Stimulated activated naive CD4-positive, alpha-beta T cell (primary cell): ENCODE data around the gene OR2AT4.
"Not testable (repeated sequence)": the region's sequence is repeated elsewhere in the genome, so short reads cannot be mapped to it uniquely, and the experiment has no call there.

ENCODE experiments used
- DNase-seq, 6 experiments: peaks; one replicate each; lab custom pipeline; 2025; lab: John Stamatoyannopoulos, UW

OR2AT4 gene

DNA sequence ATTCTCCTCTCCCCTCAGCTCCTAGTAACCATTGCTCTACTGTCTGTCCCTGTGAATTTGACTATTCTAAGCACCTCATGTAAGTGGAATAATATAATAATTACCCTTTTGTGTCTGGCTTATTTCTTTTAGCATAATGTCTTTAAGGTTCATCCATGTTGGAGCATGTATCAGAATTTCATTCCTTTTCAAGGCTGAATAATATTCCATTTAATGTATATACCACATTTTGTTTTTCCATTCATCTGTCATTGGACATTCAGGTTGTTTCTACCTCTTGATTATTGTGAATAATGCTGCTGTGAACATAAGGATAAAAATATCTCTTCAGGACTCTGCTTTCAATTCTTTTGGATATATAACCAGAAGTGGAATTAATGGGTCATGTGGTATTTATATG is 28.1 kb downstream of the OR2AT4 start:
- no peak for DNase-seq

DNA sequence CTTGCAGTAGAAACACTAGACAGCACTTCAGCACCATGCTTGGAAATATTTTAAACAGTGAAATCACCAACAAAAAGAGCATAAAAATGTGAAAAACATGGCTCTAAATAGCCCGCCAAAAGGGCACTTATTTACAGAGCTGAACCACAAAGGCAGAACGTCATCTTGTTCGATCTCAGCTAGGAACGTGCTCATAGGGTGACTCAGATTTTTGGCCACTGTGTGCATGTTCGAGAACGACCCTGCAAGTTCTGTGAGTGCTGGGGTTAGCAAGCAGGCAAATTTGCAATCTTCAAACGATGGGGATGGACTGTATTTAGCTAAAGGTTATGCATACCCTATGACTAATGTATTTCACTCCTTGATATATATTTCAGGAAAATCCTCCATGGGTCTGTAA is 30.6 kb downstream of the OR2AT4 start:
- no peak for DNase-seq

DNA sequence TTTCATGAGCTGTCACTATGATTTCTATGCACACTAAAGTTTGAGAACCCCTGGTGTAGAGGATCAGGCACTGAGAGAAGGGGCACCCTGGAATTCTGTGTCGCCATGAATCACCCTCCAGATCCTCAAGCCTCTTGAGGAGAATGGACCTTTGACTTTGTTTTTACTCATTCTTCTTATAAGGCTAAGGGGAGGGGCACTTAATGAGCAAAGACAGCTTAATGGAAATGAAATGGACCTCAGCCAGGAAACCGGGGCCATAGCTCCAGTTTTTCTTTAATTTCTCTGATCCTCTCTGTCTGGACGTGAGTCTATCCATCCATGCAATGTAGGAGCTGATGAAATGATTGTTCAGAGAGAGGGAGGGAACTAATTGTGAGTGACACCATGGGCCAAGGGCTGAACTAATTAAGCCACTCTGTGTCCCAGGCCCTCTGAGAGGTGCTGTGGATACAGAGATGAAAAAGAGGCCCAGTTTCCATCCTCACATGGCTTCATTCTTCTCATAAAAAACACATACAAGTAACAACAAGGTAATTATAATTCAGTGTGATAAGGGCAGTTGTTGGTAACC is 32.8 kb downstream of the OR2AT4 start:
- no peak for DNase-seq

DNA sequence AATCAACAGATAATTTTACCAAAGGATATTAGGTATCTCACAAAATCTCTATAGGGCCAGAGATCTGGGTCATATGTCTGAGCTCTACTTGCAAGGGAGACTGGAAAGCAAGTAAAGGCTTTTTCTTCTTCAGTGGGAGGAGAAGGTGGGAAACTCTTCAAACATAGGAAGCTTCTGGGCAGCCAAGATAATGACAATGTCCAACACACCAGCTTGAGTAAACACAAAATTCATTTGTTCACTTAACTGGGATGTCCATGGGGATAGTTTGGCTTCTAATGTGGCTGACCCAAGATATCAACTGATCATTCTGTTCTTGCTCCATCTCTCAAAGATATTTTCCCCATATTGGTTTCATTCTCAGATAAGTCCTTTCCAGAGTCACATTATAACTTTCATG is 37.4 kb downstream of the OR2AT4 start:
- DNase-seq: no peak

DNA sequence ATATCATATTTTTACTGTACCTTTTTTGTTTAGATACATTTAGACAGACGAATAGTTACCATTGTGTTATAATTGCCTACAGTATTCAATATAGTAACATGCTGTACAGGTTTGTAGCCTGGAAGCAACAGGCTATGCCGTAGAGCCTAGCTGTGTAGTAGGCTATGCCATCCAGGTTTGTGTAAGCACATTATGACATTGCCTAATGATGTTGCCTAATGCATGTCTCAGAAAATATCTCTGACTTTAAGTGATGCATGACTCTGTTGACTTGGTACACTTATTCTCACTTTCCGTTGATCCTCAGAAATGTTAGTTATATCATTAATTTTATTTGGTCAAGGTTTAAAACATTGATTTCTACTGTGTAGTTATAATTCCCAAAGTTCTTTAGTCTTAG is 39.9 kb downstream of the OR2AT4 start:
- DNase-seq: no peak

DNA sequence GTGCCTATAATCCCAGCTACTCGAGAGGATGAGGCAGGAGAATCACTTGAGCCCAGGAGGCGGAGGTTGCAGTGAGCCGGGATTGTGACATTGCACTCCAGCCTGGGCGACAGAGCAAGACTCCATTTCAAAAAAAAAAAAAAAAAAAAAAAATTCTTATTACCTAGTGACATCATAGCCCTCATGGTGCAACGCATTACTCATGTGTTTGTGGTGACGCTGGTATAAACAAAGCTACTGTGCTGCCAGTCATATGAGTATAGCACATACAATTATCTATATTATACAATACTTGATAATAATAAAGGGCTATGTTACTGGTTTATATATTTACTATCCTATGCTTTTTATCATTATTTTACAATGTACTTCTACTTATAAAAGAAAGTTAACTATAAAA is 41.2 kb downstream of the OR2AT4 start:
- DNase-seq: no peak

DNA sequence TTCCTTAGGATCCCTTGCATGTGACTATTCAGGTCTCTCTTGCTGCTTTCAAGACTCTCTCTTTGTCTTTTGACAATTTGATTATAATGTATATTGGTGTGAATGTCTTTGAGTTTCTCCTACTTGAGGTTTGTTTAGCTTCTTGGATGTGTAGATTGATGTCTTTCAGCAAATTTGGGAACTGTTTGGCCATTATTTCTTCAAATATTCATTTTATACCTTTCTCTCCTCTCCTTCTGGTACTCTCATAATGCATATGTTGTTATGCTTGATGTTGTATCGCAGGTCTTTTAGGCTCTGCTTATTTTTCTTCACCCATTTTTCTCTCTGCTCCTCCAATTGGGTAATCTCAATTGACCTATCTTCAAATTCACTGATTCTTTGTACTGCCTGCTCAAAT is 44.2 kb downstream of the OR2AT4 start:
- DNase-seq: no peak

DNA sequence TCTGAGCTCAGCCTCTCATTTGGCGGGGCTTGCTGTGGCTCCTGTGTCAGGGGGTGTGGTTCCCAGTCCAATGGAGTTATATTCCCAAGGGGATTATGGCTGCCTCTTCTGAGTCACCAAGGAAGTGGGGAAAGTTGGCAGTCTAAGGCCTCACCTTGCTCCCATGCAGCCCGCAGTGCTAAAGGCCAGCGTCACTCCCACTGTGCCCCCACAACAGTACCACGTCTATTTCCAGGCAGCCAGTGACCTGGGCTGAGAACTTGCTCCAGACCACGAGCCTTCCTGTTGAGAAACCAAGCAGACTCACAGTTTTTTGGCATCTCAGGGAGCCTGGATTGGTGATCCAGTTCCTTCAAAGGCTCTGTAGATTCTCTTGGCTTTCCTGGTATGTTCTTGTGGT is 45.6 kb downstream of the OR2AT4 start:
- no peak for DNase-seq

DNA sequence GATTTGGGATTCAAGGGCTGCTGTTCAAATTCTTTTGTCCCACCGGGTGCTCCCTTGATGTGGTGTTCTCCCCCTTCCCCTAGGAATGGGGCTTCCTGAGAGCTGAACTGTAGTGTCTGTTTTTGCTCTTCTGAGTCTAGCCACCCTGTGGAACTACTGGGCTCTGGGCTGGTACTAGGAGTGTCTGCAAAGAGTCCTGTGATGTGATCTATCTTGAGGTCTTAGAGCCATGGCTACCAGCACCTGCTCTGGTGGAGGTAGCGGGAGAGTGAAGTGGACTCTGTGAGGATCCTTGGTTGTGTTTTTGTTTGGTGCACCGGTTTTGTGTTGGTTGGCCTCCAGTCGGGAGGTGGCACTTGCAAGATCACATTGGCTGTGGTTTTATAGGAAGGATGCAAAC is 46.2 kb downstream of the OR2AT4 start:
- no peak for DNase-seq

DNA sequence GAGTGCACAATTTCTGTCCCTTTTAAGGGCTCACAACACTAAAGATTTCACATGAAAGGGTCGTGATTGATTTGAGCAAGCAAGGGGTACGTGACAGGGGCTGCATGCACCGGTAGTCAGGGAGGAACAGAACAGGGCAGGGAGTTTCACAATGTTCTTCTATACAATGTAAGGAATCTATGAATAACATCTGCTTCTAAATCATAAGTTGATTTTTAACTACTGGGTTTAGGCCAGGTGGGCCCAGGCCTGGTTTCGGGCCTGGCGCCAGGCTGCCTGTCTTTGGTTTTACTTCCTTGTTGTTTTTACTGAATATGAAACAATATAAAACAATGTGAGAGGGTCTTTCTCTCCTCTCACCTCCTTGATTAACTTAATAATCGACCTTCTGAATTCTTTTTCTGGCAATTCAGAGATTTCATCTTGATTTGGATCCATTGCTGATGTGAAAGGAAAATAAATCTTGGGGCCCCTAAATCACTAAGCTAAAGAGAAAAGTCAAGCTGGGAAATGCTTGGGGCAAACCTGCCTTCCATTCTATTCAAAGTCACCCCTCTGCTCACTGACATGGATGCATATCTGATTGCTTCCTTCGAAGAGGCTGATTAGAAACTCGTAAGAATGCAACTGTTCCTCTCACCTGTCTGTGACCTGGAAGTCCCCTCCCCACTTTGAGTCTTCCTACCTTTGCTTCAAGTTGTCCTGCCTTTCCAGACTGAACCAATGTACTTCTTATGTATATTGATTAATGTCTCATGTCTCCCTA is 47.0 kb downstream of the OR2AT4 start:
- DNase-seq: not testable (repeated sequence)

DNA sequence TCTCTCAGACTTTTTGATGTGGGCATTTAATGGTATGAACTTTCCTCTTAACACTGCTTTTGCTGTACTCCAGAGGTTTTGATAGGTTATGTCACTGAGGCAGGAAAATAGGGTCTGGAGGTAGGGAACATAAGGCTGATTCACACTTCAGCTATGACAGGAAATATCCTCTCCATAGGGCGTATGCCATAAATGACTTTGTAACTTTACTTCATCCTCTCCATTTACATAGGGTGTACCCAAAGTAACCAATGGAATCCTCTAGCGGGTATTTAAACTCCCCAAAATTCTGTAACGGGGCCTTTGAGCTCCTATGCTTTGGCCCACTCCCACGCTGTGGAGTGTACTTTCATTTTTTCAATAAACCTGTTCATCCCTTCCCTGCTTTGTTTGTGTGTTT is 49.5 kb downstream of the OR2AT4 start:
- no peak for DNase-seq

DNA sequence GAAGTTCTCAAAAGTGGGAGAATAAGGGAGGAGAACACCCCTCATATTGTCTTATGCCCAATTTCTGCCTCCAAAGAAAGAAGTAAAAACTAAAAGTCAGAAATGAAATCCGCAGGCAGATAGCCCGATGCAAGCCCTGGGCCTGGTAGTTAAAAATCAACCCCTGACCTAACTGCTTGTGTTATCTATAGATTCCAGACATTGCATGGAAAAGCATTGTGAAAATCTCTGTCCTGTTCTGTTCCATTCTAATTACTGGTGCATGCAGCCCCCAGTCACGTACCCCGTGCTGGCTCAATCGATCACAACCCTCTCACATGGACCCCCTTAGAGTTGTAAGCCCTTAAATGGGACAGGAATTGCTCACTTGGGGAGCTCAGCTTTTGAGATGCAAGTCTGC is 50.0 kb downstream of the OR2AT4 start:
- not testable (repeated sequence) for DNase-seq

DNA sequence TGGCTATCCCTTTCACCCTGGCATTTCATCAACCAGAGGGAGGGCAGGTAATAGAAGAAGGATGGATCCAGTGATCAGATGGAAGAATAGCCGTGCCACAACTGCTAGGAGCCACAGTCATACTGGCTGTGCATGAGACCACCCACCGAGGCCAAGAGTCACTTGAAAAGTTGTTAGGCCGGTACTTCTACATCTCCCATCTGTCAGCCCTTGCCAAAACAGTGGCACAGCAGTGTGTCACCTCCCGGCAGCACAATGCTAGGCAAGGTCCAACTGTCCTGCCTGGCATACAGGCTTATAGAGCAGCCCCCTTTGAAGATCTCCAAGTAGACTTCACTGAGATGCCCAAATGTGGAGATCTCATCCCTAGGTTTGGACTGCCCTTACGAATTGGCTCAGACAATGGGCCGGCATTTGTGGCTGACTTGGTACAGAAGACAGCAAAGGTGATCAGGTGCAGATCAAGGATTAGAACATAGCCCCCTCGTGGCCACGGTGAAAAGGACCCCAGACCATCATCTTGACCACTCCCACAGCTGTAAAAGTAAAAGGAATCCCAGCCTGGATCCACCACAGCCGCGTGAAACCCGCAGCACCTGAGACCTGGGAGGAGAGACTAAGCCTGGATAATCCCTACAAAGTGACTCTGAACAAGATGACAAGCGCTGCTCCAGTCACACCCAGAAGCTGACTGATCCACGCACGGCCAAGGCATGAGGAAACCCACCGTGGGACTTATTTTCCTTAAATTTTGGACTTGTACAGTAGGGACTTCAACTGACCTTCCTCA is 52.1 kb downstream of the OR2AT4 start:
- DNase-seq: not testable (repeated sequence)

DNA sequence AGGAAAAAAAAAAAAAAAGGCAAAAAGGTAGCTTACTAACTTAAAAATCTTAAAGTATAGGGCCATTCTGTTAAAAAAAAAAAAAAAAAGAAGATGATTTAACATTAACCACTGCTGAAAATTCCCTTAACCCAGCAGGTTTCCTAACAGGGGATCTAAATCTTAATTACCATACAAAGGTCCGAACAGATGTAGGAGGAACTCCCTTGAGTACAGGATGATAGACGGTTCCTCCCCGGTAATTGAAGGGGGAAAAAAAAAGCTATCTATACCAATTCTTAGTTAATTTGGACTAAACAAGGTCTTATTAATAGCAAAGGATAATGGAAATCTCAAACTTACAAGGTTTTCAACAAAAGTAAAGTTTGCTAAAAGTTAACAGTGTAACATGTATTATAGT is 54.9 kb downstream of the OR2AT4 start:
- not testable (repeated sequence) for DNase-seq

DNA sequence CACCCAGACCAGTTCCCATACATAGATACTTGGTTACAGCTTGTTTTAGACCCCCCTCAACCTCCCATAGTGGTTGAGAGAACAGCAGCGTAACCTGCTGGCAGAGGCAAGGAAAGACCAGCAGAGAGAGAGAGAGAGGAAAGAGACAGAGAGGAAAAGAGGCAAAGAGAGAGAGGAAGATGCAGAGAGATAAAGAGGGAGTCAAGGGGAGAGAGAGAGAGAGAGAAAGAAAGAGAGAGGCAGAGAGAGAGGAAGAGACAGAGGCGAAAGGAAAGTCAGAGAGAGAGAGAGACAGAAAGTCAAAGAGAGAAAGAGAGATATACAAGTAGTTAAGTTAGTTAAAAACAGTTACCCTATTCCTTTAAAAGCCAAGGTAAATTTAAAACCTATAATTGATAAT is 55.4 kb downstream of the OR2AT4 start:
- no peak for DNase-seq

DNA sequence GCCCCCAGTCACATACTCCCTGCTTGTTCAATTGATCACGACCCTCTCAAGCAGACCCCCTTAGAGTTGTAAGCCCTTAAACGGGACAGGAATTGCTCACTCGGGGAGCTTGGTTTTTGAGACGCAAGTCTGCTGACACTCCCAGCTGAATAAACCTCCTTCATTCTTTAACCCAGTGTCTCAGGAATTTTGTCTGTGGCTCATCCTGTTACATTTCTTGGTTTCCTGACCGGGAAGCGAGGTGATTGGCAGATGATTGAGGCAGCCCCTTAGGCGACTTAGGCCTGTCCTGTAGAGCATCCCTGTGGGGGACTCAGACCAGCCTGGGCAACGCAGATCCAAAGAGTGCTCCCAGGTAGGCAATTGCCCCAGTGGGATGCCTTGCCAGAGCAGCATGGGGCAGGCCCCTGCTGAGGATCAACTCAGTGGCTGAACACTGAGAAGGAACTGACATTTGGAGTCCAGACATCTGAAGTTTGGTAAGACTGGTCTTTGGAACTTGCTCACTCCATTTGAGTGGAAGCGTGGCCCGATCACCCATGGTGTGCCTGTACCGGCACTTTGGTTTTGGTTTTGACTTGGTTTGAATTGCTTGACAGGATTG is 56.4 kb downstream of the OR2AT4 start:
- DNase-seq: no peak

DNA sequence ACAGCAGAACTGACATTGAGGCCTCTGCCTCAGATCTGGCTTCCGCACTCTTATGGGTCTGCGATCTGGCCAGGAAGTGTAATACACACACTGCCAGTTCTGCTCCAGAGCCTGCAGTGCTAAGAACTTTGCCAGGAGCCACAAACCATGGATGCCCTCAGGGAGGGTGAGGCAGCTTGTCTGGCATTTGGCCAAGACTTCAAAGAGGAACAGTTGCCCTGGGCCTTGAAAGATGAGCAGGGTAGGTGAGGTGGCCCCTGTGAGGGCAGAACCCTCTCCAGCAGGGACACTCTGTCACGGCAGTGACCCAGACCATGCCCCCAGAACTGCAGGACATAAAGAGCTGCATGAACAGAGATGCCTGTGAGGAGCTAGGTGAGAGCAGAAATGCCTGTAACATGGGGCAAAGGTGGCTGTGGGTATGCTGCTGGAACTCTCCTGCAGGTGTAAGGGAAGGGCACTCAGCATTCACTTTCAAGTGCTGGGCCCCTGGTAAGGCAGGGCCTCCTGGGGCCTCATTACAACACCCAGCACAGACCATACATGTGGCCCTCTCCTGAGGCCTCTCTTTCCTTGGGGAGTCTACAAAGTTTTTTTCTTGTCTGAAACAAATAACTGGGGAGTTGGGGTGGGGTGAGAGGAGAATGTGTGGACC is 60.6 kb downstream of the OR2AT4 start:
- no peak for DNase-seq

DNA sequence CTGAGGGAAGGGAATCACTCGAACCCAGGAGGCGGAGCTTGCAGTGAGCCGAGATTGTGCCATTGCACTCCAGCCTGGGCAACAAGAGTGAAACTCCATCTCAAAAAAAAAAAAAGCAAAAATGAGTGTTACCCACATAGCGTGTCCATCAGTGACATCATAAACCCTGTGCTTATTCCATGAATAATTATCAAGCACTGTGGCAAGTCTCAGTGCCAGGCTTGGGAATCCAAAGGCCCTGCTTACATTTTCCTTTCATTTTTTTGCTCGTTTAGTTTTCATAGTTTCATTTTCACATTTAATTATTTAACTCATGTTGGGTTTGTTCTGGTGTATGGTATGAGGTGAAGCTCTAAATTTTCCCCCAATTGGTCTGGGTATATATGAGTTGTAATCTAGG is 61.4 kb downstream of the OR2AT4 start:
- no peak for DNase-seq

DNA sequence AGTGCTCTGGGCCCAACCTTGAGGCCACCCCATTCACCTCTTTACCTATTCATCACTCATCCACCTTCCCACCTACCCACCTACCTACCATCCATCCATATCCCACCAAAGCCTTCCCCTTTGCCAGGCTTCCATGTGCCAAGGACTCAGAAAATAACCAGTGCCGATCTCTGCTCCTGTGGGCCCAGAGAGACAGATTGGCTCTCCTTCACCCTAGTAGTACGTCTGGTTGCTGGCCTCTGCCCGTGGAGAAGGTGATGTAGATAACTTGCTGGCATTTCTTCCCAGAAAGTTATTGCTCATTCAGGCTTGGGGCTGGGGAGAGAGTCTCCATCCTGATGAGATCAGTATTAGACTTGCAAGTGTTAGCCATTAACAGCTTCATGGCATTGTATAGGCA is 62.8 kb downstream of the OR2AT4 start:
- DNase-seq: no peak

DNA sequence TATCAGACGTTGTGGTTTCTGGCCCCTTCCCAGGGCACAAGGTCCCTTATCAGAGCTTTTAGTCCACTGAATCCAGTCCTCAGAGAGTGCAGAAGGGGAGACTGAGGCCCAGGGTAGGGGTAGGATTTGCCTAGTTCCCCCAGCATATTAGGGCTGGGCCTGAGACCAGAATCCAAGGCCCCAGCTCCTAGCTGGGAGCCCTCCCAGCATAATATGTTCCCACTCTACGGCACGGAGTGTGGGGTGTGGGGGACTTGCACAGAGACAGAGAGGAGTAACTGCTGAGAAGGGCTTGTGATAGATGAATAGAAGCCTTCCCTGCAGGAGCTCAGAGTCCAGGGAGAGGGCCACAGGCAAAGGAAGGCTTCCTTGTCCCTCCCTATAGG is 64.1 kb downstream of the OR2AT4 start:
- DNase-seq: no peak

DNA sequence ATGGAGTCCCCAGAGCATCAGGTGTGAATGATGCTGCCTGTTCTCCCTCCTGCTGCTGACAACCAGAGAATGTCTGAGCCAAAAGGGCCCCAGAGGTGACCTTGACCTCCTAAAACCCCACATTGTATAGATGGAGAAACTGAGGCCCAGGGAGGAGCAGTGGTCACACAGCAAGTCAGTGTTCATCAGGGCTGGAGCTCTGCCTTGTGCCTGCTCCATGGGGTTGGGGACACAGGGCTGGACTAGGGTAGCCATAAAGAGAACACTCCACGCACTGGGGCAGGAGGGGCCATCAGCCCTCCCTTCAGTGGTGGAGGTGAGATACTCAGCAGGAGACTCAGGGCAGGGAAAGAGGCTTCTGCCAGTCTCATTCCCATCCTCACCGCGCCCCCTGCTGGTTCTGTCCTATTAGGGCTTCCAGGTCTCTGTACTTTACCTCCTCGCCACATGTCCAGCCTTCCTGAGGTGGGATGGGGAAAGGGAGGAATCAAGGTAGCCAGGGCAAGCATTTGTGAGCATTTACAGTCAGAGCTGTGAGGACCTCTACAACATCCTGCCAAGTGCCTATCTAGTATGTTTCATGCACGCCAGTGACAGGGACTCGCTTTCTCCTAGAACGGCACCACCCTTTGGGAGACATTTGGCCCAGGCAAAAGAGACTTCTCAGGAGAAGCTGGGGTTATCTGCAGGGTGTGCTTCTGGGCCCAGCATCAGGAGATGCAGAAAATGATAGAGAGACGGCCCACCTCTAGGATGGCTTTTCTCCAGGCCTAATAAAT is 64.7 kb downstream of the OR2AT4 start:
- DNase-seq: peak in 4 of 6 experiments; percentile 9 to 40 (median 31)
